ENCODE measurements around the gene SPINK4. TPM values are rescaled to one million over a fixed set of nuclear protein-coding genes. Genes with fewer than 3 reads are reported as not detected.

The SPINK4 gene
- total and polyA plus RNA-seq, 5 donors from 2014 or later, result not detected

DNA sequence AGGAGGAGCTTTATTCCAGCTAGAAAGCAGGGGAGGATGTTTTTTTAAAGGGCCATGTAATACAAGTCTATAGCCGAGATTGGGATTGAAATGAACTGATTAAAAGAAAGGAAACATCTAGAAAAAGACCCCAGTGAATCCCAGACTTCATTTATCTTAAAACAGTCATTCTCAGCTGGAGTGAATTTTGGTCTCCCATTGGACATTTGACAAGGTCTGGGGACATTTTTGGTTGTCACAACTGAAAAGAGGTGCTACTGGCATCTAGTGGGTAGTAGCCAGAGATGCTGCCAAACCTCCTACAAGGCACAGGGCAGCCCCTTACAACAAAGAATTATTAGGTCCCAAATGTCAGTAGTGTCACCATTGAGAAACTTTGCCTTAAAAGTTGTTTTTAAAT, 16.3 kb upstream of the SPINK4 start:
- Mint-ChIP-seq H3K9me3 (no peaks in the 10 kb centered on the region), H3K4me1 (peaks cover 0 to 11% (median 9%) of the 10 kb centered on the region in 4 donors), H3K27ac (peak overlapping the region in 1 of 3 donors; percentile 32), H3K27me3 (peaks cover 16% of the 10 kb centered on the region), H3K36me3 (no peaks in the 10 kb centered on the region), H3K4me3 (no peak overlapping the region)
- ATAC-seq (ENCODE audit: low read depth in 2 of 2) (no peak), DNase-seq (no peak)
- Histone ChIP-seq H3K4me3 (ENCODE audit: low read depth, low read length) (no peak overlapping the region), H3K9me3 (ENCODE audit: control insufficient read depth in 2 of 2, low read length in 2 of 2) (no peaks in the 10 kb centered on the region), H3K27me3 (ENCODE audit: control insufficient read depth, insufficient read depth, low read length) (peaks cover 2% of the 10 kb centered on the region), H3K4me1 (ENCODE audit: control insufficient read depth, insufficient read depth, low read length, poor library complexity, severe bottlenecking) (no peaks in the 10 kb centered on the region), H3K27ac (ENCODE audit: insufficient read depth, low read length, poor library complexity, severe bottlenecking) (no peak overlapping the region), H3K36me3 (ENCODE audit: control insufficient read depth, insufficient read depth, low read length) (no peaks in the 10 kb centered on the region)

DNA sequence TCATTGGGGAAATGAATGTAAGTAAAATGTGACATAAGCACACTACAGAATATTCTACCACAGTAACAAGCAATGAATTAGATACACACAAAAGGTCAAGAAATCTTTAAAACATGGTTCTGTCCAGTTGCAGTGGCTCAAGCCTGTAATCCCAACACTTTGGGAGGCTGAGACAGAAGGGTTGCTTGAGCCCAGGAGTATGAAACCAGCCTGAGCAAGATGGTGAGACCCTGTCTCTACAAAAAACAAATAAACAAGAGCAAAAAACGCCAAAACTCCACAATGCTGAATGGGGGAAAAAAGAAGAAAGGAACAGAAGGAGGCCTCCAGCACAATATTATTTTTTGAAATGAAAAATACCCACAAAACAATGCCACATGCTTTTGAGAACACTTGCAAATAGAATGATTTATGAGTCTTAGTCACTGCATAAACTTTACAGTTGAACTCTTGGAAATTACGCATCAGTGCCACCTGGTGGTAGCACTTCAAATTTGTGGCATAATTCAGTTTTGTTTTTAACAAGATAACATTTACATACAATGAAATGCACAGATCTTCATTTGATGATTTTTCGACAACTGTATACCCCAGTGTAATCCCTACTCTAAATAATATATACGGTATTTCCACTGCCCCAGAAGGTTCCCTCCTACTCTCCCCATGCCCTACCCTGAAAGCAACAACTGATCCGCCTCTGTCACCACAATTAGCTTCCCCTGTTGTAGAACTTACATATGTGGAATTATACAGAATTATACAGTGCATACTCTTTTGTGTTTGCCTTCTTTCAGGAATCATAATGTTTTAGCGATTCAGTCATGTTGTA, 14.4 kb upstream of the SPINK4 start:
- H3K4me1 ChIP-seq (ENCODE audit: control insufficient read depth, insufficient read depth, low read length, poor library complexity, severe bottlenecking), result no peaks in the 10 kb centered on the region
- H3K27ac ChIP-seq (ENCODE audit: insufficient read depth, low read length, poor library complexity, severe bottlenecking), result no peak overlapping the region
- peaks cover 2% of the 10 kb centered on the region for H3K27me3 ChIP-seq (ENCODE audit: control insufficient read depth, insufficient read depth, low read length)
- Mint-ChIP-seq H3K4me1 (peaks cover 0 to 11% (median 9%) of the 10 kb centered on the region in 4 donors), H3K27me3 (peaks cover 16% of the 10 kb centered on the region), H3K4me3 (no peak overlapping the region), H3K9me3 (no peaks in the 10 kb centered on the region), H3K36me3 (no peaks in the 10 kb centered on the region), H3K27ac (no peak overlapping the region)
- H3K4me3 ChIP-seq (ENCODE audit: low read depth, low read length), result no peak overlapping the region
- H3K9me3 ChIP-seq (ENCODE audit: control insufficient read depth in 2 of 2, low read length in 2 of 2), result no peaks in the 10 kb centered on the region
- ATAC-seq (ENCODE audit: low read depth in 2 of 2), result peak; percentile 61 to 64
- H3K36me3 ChIP-seq (ENCODE audit: control insufficient read depth, insufficient read depth, low read length), result no peaks in the 10 kb centered on the region
- peak; percentile 54 to 87 (median 73) for DNase-seq

DNA sequence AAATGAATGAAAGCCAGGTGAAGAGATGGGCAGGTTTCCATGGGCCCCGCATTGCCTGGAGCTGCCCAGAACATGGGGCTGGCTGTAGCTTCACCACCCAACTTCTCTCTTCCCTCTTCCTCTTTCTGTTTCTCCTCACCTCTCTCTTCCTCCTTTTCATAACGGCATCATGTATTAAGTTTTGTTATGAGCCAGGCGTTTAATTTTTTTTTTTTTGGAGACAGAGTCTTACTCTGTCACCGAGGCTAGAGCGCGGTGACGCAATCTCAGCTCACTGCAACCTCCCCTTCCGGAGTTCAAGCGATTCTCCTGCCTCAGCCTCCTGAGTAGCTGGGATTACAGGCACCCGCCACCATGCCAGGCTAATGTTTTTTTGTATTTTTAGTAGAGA, 13.0 kb upstream of the SPINK4 start:
- H3K9me3 Mint-ChIP-seq, result no peaks in the 10 kb centered on the region
- Histone ChIP-seq H3K4me3 (ENCODE audit: low read depth, low read length) (no peak overlapping the region), H3K27me3 (ENCODE audit: control insufficient read depth, insufficient read depth, low read length) (peaks cover 2% of the 10 kb centered on the region), H3K4me1 (ENCODE audit: control insufficient read depth, insufficient read depth, low read length, poor library complexity, severe bottlenecking) (no peaks in the 10 kb centered on the region), H3K36me3 (ENCODE audit: control insufficient read depth, insufficient read depth, low read length) (no peaks in the 10 kb centered on the region), H3K27ac (ENCODE audit: insufficient read depth, low read length, poor library complexity, severe bottlenecking) (no peak overlapping the region), H3K9me3 (ENCODE audit: control insufficient read depth in 2 of 2, low read length in 2 of 2) (no peaks in the 10 kb centered on the region)
- H3K4me1 Mint-ChIP-seq, result peaks cover 0 to 10% (median 9%) of the 10 kb centered on the region in 4 donors
- no peak overlapping the region for H3K27ac Mint-ChIP-seq
- DNase-seq, result no peak
- H3K4me3 Mint-ChIP-seq, result no peak overlapping the region
- ATAC-seq (ENCODE audit: low read depth in 2 of 2), result peak in 1 of 2 donors; percentile 25
- no peaks in the 10 kb centered on the region for H3K36me3 Mint-ChIP-seq
- H3K27me3 Mint-ChIP-seq, result peaks cover 16% of the 10 kb centered on the region

DNA sequence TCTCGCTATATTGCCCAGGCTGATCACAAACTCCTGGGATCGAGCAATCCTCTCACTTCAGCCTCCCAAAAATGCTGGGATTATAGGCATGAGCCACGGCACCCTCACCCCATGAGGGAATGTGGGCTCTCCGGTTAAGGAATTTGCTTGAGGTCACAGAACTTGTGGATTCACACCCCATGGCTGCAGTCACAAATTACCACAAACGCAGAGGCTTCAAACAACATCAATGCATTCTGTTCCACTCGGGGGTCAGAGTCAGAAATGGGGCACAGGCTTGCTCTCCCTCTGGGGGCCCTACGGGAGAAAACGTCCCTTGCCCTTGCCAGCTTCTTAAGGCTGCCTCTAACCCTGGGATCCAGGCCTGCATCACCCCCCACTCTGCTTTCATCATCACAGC, 12.2 kb upstream of the SPINK4 start:
- H3K4me3 Mint-ChIP-seq, result no peak overlapping the region
- no peaks in the 10 kb centered on the region for H3K4me1 ChIP-seq (ENCODE audit: control insufficient read depth, insufficient read depth, low read length, poor library complexity, severe bottlenecking)
- H3K27ac ChIP-seq (ENCODE audit: insufficient read depth, low read length, poor library complexity, severe bottlenecking), result no peak overlapping the region
- peaks cover 17% of the 10 kb centered on the region for H3K27me3 Mint-ChIP-seq
- no peaks in the 10 kb centered on the region for H3K36me3 ChIP-seq (ENCODE audit: control insufficient read depth, insufficient read depth, low read length)
- no peak overlapping the region for H3K4me3 ChIP-seq (ENCODE audit: low read depth, low read length)
- no peak overlapping the region for H3K27ac Mint-ChIP-seq
- ATAC-seq (ENCODE audit: low read depth in 2 of 2) (no peak), DNase-seq (no peak)
- H3K4me1 Mint-ChIP-seq, result peaks cover 0 to 10% (median 9%) of the 10 kb centered on the region in 4 donors
- peaks cover 2% of the 10 kb centered on the region for H3K27me3 ChIP-seq (ENCODE audit: control insufficient read depth, insufficient read depth, low read length)
- H3K9me3 ChIP-seq (ENCODE audit: control insufficient read depth in 2 of 2, low read length in 2 of 2), result no peaks in the 10 kb centered on the region
- H3K9me3 Mint-ChIP-seq, result no peaks in the 10 kb centered on the region
- H3K36me3 Mint-ChIP-seq, result no peaks in the 10 kb centered on the region

DNA sequence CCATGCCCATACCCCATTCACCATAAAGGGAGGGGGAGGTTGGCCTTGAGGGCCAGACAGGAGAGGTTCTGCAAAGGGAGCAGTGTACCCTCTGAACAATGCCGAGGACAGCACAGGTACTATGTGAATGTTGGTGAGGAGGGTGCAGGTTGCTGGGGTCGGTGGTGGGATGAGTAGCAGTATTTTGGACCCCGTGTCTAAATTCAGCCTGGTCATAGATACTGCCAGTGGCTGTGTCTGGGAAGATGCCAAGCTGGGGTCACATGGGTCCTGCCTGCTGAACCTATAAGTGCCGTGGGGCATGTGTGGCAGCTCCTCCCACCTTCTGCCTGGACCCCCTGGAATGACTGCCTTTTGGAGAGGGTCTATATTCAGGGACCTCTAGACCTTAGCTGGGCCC, 11.4 kb upstream of the SPINK4 start:
- Mint-ChIP-seq H3K4me3 (no peak overlapping the region), H3K36me3 (no peaks in the 10 kb centered on the region), H3K27ac (no peak overlapping the region), H3K27me3 (peaks cover 16% of the 10 kb centered on the region), H3K4me1 (peaks cover 0 to 10% (median 9%) of the 10 kb centered on the region in 4 donors), H3K9me3 (no peaks in the 10 kb centered on the region)
- Histone ChIP-seq H3K36me3 (ENCODE audit: control insufficient read depth, insufficient read depth, low read length) (no peaks in the 10 kb centered on the region), H3K4me1 (ENCODE audit: control insufficient read depth, insufficient read depth, low read length, poor library complexity, severe bottlenecking) (no peaks in the 10 kb centered on the region), H3K27me3 (ENCODE audit: control insufficient read depth, insufficient read depth, low read length) (peaks cover 2% of the 10 kb centered on the region), H3K9me3 (ENCODE audit: control insufficient read depth in 2 of 2, low read length in 2 of 2) (no peaks in the 10 kb centered on the region), H3K4me3 (ENCODE audit: low read depth, low read length) (no peak overlapping the region), H3K27ac (ENCODE audit: insufficient read depth, low read length, poor library complexity, severe bottlenecking) (no peak overlapping the region)
- ATAC-seq (ENCODE audit: low read depth in 2 of 2) (no peak), DNase-seq (no peak)

DNA sequence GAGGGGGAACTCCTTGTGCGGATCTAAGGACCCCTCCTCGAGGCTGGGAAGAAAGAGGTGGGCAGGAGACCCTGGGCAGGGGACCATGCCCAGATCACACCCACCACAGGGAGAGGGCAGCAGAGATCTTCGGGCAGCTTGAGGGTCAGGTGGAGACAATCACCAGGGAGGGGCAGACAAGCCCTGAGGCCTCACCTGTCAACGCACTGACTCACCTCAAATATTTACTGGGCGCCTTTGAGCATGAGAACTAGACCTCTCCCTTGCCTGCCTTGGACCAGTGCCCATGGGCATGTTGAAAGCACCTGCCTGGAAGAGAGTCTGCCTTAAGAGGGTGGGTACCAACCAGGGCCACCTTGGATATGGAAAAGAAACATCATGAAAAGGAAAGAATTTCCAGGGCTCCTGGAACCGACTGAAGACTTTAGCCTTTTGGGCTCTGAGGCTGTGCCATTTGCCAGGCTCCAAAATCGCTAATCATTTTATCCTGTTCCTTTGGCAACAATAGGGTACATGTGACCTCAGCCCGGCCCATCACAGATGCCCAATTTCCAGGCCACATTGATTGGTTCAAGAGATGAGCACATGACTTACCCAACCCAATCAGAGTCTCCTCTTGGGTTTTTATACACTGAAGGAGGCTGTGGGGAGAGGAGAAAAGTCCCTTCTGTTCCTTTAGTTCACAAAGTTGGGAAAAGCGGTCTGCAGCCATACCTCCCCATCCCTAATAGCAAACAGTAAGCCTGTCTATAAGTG, 10.4 kb upstream of the SPINK4 start:
- no peaks in the 10 kb centered on the region for H3K36me3 ChIP-seq (ENCODE audit: control insufficient read depth, insufficient read depth, low read length)
- Mint-ChIP-seq H3K36me3 (no peaks in the 10 kb centered on the region), H3K27me3 (peaks cover 14% of the 10 kb centered on the region), H3K4me3 (no peak overlapping the region), H3K4me1 (peaks cover 0 to 10% (median 9%) of the 10 kb centered on the region in 4 donors), H3K27ac (peak overlapping the region in 2 of 3 donors; percentile 3 to 39), H3K9me3 (no peaks in the 10 kb centered on the region)
- no peak overlapping the region for H3K27ac ChIP-seq (ENCODE audit: insufficient read depth, low read length, poor library complexity, severe bottlenecking)
- DNase-seq, result no peak
- H3K4me3 ChIP-seq (ENCODE audit: low read depth, low read length), result no peak overlapping the region
- no peaks in the 10 kb centered on the region for H3K27me3 ChIP-seq (ENCODE audit: control insufficient read depth, insufficient read depth, low read length)
- no peaks in the 10 kb centered on the region for H3K9me3 ChIP-seq (ENCODE audit: control insufficient read depth in 2 of 2, low read length in 2 of 2)
- ATAC-seq (ENCODE audit: low read depth in 2 of 2), result no peak
- H3K4me1 ChIP-seq (ENCODE audit: control insufficient read depth, insufficient read depth, low read length, poor library complexity, severe bottlenecking), result no peaks in the 10 kb centered on the region

DNA sequence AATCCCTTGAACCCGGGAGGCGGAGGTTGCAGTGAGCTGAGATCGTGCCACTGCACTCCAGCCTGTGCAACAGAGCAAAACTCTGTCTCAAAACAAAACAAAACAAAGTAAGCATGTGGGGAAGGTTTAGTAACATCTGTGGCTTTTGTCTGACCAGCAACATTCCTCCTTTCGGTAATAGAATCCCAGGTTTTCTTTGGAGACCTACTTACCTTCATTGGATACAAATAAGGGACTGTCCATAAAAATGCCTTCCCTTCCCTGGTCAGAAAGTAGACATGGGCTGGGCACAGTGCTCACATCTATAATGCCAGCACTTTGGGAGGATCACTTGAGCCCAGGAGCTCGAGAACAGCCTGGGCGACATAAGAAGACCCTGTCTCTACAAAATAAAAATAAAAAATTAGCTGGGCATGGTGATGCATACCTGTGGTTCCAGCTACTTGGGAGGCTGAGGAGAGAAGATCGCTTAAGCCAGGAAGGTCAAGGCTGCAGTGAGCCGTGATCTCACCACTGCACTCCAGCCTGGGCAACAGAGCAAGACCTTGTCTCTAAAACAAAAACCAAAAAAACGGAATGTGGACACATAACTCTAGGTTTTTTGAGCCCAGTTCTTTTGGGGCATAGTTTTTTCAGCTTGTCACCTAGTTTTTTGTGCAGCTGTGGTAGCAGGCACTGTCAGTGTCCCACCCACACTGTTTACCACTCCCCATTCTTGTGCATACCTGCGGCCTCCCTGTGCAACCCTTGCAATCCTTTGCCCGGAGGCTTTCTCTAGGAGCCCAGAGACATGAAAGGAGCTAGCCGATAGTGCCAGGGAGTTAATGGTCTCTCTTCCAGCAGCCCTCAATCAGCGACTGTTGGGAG, 9.0 kb upstream of the SPINK4 start:
- H3K27me3 Mint-ChIP-seq, result peaks cover 11% of the 10 kb centered on the region
- H3K4me1 Mint-ChIP-seq, result peaks cover 0 to 2% (median under 1%) of the 10 kb centered on the region in 4 donors
- Histone ChIP-seq H3K27me3 (ENCODE audit: control insufficient read depth, insufficient read depth, low read length) (no peaks in the 10 kb centered on the region), H3K36me3 (ENCODE audit: control insufficient read depth, insufficient read depth, low read length) (no peaks in the 10 kb centered on the region), H3K9me3 (ENCODE audit: control insufficient read depth in 2 of 2, low read length in 2 of 2) (no peaks in the 10 kb centered on the region), H3K4me3 (ENCODE audit: low read depth, low read length) (no peak overlapping the region), H3K27ac (ENCODE audit: insufficient read depth, low read length, poor library complexity, severe bottlenecking) (no peak overlapping the region), H3K4me1 (ENCODE audit: control insufficient read depth, insufficient read depth, low read length, poor library complexity, severe bottlenecking) (no peaks in the 10 kb centered on the region)
- H3K4me3 Mint-ChIP-seq, result no peak overlapping the region
- no peak overlapping the region for H3K27ac Mint-ChIP-seq
- ATAC-seq (ENCODE audit: low read depth in 2 of 2), result no peak
- no peak for DNase-seq
- no peaks in the 10 kb centered on the region for H3K9me3 Mint-ChIP-seq
- no peaks in the 10 kb centered on the region for H3K36me3 Mint-ChIP-seq

All from CD4-positive, CD25-positive, alpha-beta regulatory T cell (primary cell).